HepG2 (cell line): Measurements from ENCODE around the gene CALML6. TPM values are rescaled to one million over a fixed set of nuclear protein-coding genes. Genes with fewer than 3 reads are reported as not detected.
A peak's percentile ranks its signal among the peaks of the same experiment; 100 is the strongest.

Source experiments
- ATAC-seq: fragments of 200-7000 bp; cut with Tn5 transposase; 3 replicates; pipeline ENCODE4 v1.9.1; 2020; ENCODE audit warnings: mild to moderate bottlenecking, moderate library complexity
- BruUV-seq: library from RNA; stranded (reverse); fragments of 400-500 nt; replicated peaks from 2 replicates; lab custom pipeline; 2021; lab: Mats Ljungman, UMichigan
- CTCF ChIA-PET: fragments of 300-600 bp; formaldehyde crosslinking; extraction: SDS; loops from one replicate; lab custom pipeline; 2021; ENCODE audit warnings: low total read pairs, inconsistent platforms, low intra/inter-chr PET ratio; lab: Yijun Ruan, JAX
- POLR2A ChIA-PET: fragments of 350-600 bp; sonication (Branson Sonifier 250); formaldehyde crosslinking; loops from one replicate; lab custom pipeline; 2020; ENCODE audit warnings: antibody characterized with exemption, inconsistent platforms; lab: Yijun Ruan, JAX
- DNase-seq: peaks from one replicate; pipeline ENCODE4 v3.0.0-alpha.2; 2015; ENCODE audit warnings: low spot score
- FAIRE-seq: peaks from 3 replicates; lab custom pipeline; 2011; peaks lifted over from hg19 to GRCh38; lab: Jason Lieb, UNC
- H2AFZ ChIP-seq: one replicate; pipeline ENCODE4 v1.6.1; 2011; ENCODE audit warnings: low read length, inconsistent platforms
- H3K27ac ChIP-seq: fragments of 300-600 bp; 3 replicates; pipeline ENCODE4 v1.8.0; 2011; ENCODE audit warnings: mixed run types, mild to moderate bottlenecking, mixed read lengths, low read length, inconsistent platforms; ENCODE audit not compliant: insufficient read depth; ENCODE audit errors: extremely low read length
- H3K27me3 ChIP-seq, 2 experiments: fragments of 200-600 bp in 1 of 2; 2 replicates in 1 of 2; 3 replicates in 1 of 2; pipeline versions ENCODE4 v1.6.0 to v1.8.0; 2011; ENCODE audit warnings: low read length in 2 of 2, mild to moderate bottlenecking in 2 of 2, moderate library complexity in 2 of 2, inconsistent platforms in 1 of 2; ENCODE audit not compliant: insufficient read depth in 2 of 2, control insufficient read depth in 1 of 2
- H3K36me3 ChIP-seq, 2 experiments: fragments of 200-600 bp in 1 of 2; replicated peaks in 1 of 2; 2 replicates in 1 of 2; 3 replicates in 1 of 2; pipeline versions ENCODE4 v1.5.1 to v1.8.0; 2011; ENCODE audit warnings: low read length in 2 of 2, inconsistent platforms in 1 of 2; ENCODE audit not compliant: insufficient read depth in 2 of 2, control insufficient read depth in 1 of 2
- H3K4me1 ChIP-seq: 2 replicates; pipeline ENCODE4 v1.5.1; 2012; ENCODE audit warnings: low read length, inconsistent platforms; ENCODE audit not compliant: insufficient read depth
- H3K4me2 ChIP-seq: 2 replicates; pipeline ENCODE4 v1.6.0; 2011; ENCODE audit warnings: low read depth, low read length, inconsistent platforms
- H3K4me3 ChIP-seq, 3 experiments: fragments of 200-600 bp in 1 of 3; sonication (generic), shearing (Covaris generic) in 1 of 3; replicated peaks in 1 of 3; 2 replicates each; pipeline ENCODE4 v1.5.1; 2011 to 2016; ENCODE audit warnings: low read length in 3 of 3, inconsistent platforms in 2 of 3, low read depth in 2 of 3, mild to moderate bottlenecking in 2 of 3, control low read depth in 1 of 3, mixed read lengths in 1 of 3; ENCODE audit not compliant: insufficient read depth in 1 of 3
- H3K79me2 ChIP-seq: one replicate; pipeline ENCODE4 v1.6.1; 2011; ENCODE audit warnings: low read length, inconsistent platforms; ENCODE audit not compliant: insufficient read depth
- H3K9ac ChIP-seq: 2 replicates; pipeline ENCODE4 v1.6.0; 2011; ENCODE audit warnings: mild to moderate bottlenecking, low read depth, low read length, inconsistent platforms; ENCODE audit not compliant: insufficient read depth
- H3K9me3 ChIP-seq: 2 replicates; pipeline ENCODE4 v1.5.1; 2012; ENCODE audit warnings: mild to moderate bottlenecking, low read length
- H4K20me1 ChIP-seq: 2 replicates; pipeline ENCODE4 v1.6.0; 2011; ENCODE audit warnings: inconsistent platforms, mild to moderate bottlenecking, low read length, moderate library complexity; ENCODE audit not compliant: insufficient read depth
- CBX1 ChIP-seq: IDR thresholded peaks from one replicate; pipeline ENCODE4 v1.6.1; 2016; ENCODE audit warnings: antibody characterized with exemption, low read depth
- HDAC6 ChIP-seq: fragments of 200-600 bp; sonication (generic); IDR thresholded peaks from 2 replicates; pipeline ENCODE4 v1.7.0; 2017; ENCODE audit warnings: mild to moderate bottlenecking, antibody characterized with exemption, low read length, low read depth
- KDM1A ChIP-seq: IDR thresholded peaks from 2 replicates; pipeline ENCODE4 v1.6.1; 2016; ENCODE audit warnings: missing compliant biosample characterization
- MYC ChIP-seq: sonication (generic); formaldehyde crosslinking; IDR thresholded peaks from 2 replicates; pipeline ENCODE4 v1.9.0; 2021; ENCODE audit warnings: missing genetic modification reagents, borderline replicate concordance
- POLR2G ChIP-seq: fragments of 200-400 bp; formaldehyde crosslinking; IDR thresholded peaks from 2 replicates; pipeline ENCODE4 v1.6.1; 2018; ENCODE audit warnings: mild to moderate bottlenecking, low read depth, low read length, moderate library complexity
- RFXAP ChIP-seq: sonication (generic); formaldehyde crosslinking; IDR thresholded peaks from 2 replicates; pipeline ENCODE4 v1.4.0; 2020; ENCODE audit warnings: missing genetic modification reagents, borderline replicate concordance
- SP140L ChIP-seq: sonication (generic); formaldehyde crosslinking; IDR thresholded peaks from 2 replicates; pipeline ENCODE4 v1.4.0; 2020; ENCODE audit warnings: missing genetic modification reagents, borderline replicate concordance
- ZBTB38 ChIP-seq: sonication (generic); formaldehyde crosslinking; IDR thresholded peaks from 2 replicates; pipeline ENCODE4 v1.5.1; 2020; ENCODE audit warnings: mild to moderate bottlenecking, missing genetic modification reagents
- ZNF564 ChIP-seq: sonication (generic); formaldehyde crosslinking; IDR thresholded peaks from 2 replicates; pipeline ENCODE4 v1.8.1; 2023; ENCODE audit warnings: mild to moderate bottlenecking, missing genetic modification reagents
- ZNF768 ChIP-seq: sonication (generic); formaldehyde crosslinking; IDR thresholded peaks from 2 replicates; pipeline ENCODE4 v1.4.0; 2020; ENCODE audit warnings: missing genetic modification reagents
- WGBS: methylation state at CpG from one replicate; pipeline ENCODE4 v1.1.6; 2017; ENCODE audit warnings: low lambda C conversion rate; 5-methylcytosine and 5-hydroxymethylcytosine counted together
- in situ Hi-C: cut with HindIII; loops from 2 replicates; pipeline ENCODE4 v1.10.0; 2017; ENCODE audit warnings: low pct_unique_long_range_greater_than_20kb; ENCODE audit not compliant: extremely low pct_ligation_motif_present
- intact Hi-C: fragments of 100-400 bp; cut with micrococcal nuclease; formaldehyde crosslinking; loops from one replicate; pipeline ENCODE4 v1.10.0; 2022; ENCODE audit not compliant: unreplicated experiment
- polyA plus RNA-seq, 8 experiments: library from polyadenylated mRNA; depleted of rRNA in 3 of 8; stranded (reverse) in 7 of 8; unstranded in 1 of 8; fragments of >200 nt; fragmentation: Illumina TruSeq in 4 of 8; extraction: Trizol in 4 of 8; gene quantifications; 2 replicates each; pipeline versions ENCODE4 v1.2.1 to v1.2.3, GENCODE V29; 2011 to 2016; ENCODE audit warnings: low read depth in 4 of 8, missing spikeins in 1 of 8, mixed read lengths in 1 of 8; ENCODE audit not compliant: insufficient read depth in 1 of 8
- total RNA-seq, 5 experiments: library from RNA; depleted of rRNA; stranded (reverse); fragments of >200 nt; fragmentation: Illumina TruSeq; extraction: Trizol; gene quantifications; 2 replicates each; pipeline ENCODE4 v1.2.3, GENCODE V29; 2016; ENCODE audit warnings: low read depth in 1 of 5
- TF ChIP-seq, protein P1 (sequence below): sonication (generic); formaldehyde crosslinking; IDR thresholded peaks from 2 replicates; pipeline ENCODE4 v1.5.1; 2020; ENCODE audit warnings: mild to moderate bottlenecking, missing genetic modification reagents, moderate library complexity
- TF ChIP-seq, protein P2 (sequence below): sonication (generic); formaldehyde crosslinking; IDR thresholded peaks from 2 replicates; pipeline ENCODE4 v1.5.1; 2020; ENCODE audit warnings: mild to moderate bottlenecking, missing genetic modification reagents, borderline replicate concordance

CALML6 gene
- total and polyA plus RNA-seq, 2 of the 13 experiments (the other 11 are each of a cell fraction or from before 2014, with no cell fraction given): 0.11 to 0.12 TPM

GRCh38 chr1:1956101-1956500 lies 41.0 kb downstream of the CALML6 start (continued):
- TF ChIP-seq, protein P1, sequence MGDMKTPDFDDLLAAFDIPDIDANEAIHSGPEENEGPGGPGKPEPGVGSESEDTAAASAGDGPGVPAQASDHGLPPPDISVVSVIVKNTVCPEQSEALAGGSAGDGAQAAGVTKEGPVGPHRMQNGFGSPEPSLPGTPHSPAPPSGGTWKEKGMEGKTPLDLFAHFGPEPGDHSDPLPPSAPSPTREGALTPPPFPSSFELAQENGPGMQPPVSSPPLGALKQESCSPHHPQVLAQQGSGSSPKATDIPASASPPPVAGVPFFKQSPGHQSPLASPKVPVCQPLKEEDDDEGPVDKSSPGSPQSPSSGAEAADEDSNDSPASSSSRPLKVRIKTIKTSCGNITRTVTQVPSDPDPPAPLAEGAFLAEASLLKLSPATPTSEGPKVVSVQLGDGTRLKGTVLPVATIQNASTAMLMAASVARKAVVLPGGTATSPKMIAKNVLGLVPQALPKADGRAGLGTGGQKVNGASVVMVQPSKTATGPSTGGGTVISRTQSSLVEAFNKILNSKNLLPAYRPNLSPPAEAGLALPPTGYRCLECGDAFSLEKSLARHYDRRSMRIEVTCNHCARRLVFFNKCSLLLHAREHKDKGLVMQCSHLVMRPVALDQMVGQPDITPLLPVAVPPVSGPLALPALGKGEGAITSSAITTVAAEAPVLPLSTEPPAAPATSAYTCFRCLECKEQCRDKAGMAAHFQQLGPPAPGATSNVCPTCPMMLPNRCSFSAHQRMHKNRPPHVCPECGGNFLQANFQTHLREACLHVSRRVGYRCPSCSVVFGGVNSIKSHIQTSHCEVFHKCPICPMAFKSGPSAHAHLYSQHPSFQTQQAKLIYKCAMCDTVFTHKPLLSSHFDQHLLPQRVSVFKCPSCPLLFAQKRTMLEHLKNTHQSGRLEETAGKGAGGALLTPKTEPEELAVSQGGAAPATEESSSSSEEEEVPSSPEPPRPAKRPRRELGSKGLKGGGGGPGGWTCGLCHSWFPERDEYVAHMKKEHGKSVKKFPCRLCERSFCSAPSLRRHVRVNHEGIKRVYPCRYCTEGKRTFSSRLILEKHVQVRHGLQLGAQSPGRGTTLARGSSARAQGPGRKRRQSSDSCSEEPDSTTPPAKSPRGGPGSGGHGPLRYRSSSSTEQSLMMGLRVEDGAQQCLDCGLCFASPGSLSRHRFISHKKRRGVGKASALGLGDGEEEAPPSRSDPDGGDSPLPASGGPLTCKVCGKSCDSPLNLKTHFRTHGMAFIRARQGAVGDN (CRISPR knock-in tag): 0 out of 2 replicates have a peak, but pooled peaks have one; percentile 2
- TF ChIP-seq SP140L (CRISPR knock-in tag) (no peak), CBX1 (peak; percentile 3), KDM1A (no peak)
- TF ChIP-seq, all 625 proteins: peak for 3

DNA sequence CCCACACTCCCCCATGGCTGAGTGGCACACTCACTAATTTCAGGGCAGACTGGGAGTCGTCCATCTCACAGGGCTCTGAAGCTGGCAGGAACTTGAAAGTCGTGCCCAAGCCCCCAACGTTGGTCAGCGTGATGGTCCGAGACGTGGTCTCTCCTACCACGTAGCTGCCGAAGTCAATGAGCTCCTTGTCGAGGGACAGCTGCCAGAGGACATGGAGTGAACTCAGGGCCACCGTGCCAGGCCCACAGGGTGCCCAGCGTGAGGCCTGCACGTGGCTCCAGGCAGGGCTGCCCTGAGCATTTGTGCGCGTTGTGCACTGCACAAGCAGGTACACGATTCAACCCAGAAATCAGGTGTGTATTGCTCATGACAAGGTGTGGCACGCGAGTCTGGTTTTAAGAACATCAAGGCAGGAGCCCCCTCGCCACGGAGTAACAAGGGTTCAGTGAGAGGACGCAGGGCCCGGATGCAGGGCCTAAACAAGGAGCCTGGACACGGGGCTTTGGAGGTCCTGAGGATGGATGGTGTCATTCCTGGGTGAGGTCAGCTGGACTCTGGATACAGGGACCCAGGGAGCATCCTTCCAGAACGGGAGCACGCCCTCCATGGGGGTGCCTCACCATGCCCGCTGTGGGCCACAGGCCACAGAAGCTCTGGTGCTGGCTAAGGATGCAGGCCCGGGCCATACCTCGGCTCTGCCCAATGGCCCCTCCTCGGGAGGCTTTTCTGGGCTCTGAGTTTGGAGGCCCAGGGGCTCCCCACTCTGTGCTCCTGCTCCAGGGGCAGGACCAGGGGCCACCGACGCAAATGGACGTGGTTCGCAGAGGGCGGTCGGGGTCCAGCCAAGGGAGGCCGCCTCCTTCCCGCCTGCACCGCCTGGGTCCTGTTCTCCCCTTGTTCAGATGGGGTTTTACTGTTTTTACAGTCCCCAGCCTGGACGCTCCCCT lies 41.8 kb downstream of the CALML6 start:
- H3K4me2 ChIP-seq: no peak overlapping the region
- intact Hi-C loops: no loop called here
- POLR2A ChIA-PET: interaction anchor here (1.4 kb wide), 1 partner anchor 10 kb away, joined by 5 read pairs; no protein-coding TSS in a partner anchor
- H2AFZ ChIP-seq: no peak overlapping the region
- peaks cover 0 to 36% of the 10 kb centered on the region in 2 experiments; a peak in 3 of 5 replicates for H3K27me3 ChIP-seq
- in situ Hi-C loops: no loop called here
- H3K79me2 ChIP-seq: no peaks in the 10 kb centered on the region
- DNase-seq: no peak
- H3K9ac ChIP-seq: no peak overlapping the region
- no peaks in the 10 kb centered on the region for H3K9me3 ChIP-seq
- no TSS peak for BruUV-seq
- CTCF ChIA-PET: no interaction called here
- H3K27ac ChIP-seq: no peak overlapping the region
- H4K20me1 ChIP-seq: no peaks in the 10 kb centered on the region
- H3K4me1 ChIP-seq: peaks cover 78% of the 10 kb centered on the region
- no peak for ATAC-seq
- 72% methylated on average over 15 of the region's 38 CpGs for WGBS
- H3K36me3 ChIP-seq: no peaks in the 10 kb centered on the region
- FAIRE-seq: no peak
- H3K4me3 ChIP-seq: no peak overlapping the region
- TF ChIP-seq ZNF564 (0 out of 2 replicates have a peak, but pooled peaks have one; percentile 18), MYC (CRISPR knock-in tag) (no peak), ZNF768 (CRISPR knock-in tag) (no peak), POLR2G (0 out of 2 replicates have a peak, but pooled peaks have one; percentile 23), ZBTB38 (CRISPR knock-in tag) (0 out of 2 replicates have a peak, but pooled peaks have one; percentile 1), HDAC6 (no peak), RFXAP (no peak)
- TF ChIP-seq, protein P2, sequence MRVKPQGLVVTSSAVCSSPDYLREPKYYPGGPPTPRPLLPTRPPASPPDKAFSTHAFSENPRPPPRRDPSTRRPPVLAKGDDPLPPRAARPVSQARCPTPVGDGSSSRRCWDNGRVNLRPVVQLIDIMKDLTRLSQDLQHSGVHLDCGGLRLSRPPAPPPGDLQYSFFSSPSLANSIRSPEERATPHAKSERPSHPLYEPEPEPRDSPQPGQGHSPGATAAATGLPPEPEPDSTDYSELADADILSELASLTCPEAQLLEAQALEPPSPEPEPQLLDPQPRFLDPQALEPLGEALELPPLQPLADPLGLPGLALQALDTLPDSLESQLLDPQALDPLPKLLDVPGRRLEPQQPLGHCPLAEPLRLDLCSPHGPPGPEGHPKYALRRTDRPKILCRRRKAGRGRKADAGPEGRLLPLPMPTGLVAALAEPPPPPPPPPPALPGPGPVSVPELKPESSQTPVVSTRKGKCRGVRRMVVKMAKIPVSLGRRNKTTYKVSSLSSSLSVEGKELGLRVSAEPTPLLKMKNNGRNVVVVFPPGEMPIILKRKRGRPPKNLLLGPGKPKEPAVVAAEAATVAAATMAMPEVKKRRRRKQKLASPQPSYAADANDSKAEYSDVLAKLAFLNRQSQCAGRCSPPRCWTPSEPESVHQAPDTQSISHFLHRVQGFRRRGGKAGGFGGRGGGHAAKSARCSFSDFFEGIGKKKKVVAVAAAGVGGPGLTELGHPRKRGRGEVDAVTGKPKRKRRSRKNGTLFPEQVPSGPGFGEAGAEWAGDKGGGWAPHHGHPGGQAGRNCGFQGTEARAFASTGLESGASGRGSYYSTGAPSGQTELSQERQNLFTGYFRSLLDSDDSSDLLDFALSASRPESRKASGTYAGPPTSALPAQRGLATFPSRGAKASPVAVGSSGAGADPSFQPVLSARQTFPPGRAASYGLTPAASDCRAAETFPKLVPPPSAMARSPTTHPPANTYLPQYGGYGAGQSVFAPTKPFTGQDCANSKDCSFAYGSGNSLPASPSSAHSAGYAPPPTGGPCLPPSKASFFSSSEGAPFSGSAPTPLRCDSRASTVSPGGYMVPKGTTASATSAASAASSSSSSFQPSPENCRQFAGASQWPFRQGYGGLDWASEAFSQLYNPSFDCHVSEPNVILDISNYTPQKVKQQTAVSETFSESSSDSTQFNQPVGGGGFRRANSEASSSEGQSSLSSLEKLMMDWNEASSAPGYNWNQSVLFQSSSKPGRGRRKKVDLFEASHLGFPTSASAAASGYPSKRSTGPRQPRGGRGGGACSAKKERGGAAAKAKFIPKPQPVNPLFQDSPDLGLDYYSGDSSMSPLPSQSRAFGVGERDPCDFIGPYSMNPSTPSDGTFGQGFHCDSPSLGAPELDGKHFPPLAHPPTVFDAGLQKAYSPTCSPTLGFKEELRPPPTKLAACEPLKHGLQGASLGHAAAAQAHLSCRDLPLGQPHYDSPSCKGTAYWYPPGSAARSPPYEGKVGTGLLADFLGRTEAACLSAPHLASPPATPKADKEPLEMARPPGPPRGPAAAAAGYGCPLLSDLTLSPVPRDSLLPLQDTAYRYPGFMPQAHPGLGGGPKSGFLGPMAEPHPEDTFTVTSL (CRISPR knock-in tag): no peak
